Measurements from ENCODE around the gene RTP5.
"Not testable (repeated sequence)": the region's sequence is repeated elsewhere in the genome, so short reads cannot be mapped to it uniquely, and the experiment has no call there.

RTP5 gene

DNA sequence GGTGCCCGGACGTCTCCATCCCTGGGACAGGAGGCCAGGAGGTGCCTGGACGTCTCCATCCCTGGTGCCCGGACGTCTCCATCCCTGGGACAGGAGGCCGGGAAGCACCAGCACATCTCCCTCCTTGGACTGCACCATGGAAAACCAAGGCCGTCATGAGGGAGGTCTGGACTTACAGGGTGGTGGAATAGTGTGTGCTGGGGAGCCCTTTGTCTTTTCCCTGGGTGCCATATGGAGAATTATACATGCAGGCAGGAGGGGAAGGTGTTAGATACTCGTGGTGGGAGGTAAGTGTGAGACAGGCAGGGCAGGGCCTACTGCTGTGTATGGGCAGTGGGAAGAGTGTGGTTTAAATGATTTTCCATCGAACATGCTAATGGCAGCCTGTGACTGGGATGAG, 52.9 kb downstream of the RTP5 start:
- no peak for DNase-seq (ENCODE audit: low read depth in 2 of 2, low spot score in 1 of 2)

DNA sequence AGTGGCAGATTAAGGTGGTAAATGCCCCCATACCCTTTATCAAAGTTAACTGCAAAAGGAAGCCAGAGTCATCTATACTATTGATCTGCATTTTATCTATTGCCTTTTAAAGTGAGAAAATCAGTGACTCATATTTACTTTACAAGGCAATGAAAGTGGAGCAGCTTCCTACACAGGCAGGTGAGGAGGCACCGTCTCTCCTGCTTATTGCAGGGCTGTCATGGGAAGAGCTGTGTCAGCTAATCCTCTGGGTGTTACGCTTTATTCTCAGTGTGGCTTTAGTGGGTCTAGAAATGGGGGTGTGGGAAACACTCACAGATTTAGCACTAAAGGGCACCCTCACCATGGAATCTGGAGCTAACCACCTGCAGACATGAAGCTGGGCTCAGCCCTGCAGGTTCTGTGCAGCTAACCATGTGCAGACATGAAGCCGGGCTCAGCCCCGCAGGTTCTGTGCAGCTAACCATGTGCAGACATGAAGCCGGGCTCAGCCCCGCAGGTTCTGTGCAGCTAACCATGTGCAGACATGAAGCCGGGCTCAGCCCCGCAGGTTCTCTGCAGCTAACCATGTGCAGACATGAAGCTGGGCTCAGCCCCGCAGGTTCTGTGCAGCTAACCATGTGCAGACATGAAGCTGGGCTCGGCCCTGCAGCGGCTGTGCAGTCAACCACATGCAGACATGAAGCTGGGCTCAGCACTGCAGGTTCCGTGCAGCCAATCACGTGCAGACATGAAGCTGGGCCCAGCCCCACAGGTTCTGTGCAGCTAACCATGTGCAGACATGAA, 53.5 kb downstream of the RTP5 start:
- not testable (repeated sequence) for DNase-seq (ENCODE audit: low read depth in 2 of 2, low spot score in 1 of 2)

Measured in stimulated activated CD8-positive, alpha-beta memory T cell treated with anti-CD3 and anti-CD28 coated beads, Interleukin-4, amount 100 ng/mL, for 4 hours (primary cell).